AG10803 (cell line): ENCODE results near the gene GMDS.

Experiments
- DNase-seq: peaks from one replicate; pipeline ENCODE4 v3.0.0; 2010; ENCODE audit warnings: low read depth
- H3K4me3 ChIP-seq: 2 replicates; pipeline ENCODE4 v1.5.1; 2011; ENCODE audit warnings: mild to moderate bottlenecking, low read length, control low read depth
- TF ChIP-seq, protein P1 (sequence below): conservative IDR thresholded peaks from 2 replicates; pipeline ENCODE4 v1.5.1; 2011; ENCODE audit warnings: mild to moderate bottlenecking, low read length, control low read depth, inconsistent platforms

Gene GMDS

GRCh38 chr6:2036710-2037023, 208.7 kb downstream of the GMDS start:
- DNase-seq = no peak
- H3K4me3 ChIP-seq = no peak overlapping the region
- TF ChIP-seq, protein P1, sequence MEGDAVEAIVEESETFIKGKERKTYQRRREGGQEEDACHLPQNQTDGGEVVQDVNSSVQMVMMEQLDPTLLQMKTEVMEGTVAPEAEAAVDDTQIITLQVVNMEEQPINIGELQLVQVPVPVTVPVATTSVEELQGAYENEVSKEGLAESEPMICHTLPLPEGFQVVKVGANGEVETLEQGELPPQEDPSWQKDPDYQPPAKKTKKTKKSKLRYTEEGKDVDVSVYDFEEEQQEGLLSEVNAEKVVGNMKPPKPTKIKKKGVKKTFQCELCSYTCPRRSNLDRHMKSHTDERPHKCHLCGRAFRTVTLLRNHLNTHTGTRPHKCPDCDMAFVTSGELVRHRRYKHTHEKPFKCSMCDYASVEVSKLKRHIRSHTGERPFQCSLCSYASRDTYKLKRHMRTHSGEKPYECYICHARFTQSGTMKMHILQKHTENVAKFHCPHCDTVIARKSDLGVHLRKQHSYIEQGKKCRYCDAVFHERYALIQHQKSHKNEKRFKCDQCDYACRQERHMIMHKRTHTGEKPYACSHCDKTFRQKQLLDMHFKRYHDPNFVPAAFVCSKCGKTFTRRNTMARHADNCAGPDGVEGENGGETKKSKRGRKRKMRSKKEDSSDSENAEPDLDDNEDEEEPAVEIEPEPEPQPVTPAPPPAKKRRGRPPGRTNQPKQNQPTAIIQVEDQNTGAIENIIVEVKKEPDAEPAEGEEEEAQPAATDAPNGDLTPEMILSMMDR = no peak

GRCh38 chr6:2035826-2036709, 209.3 kb downstream of the GMDS start:
- no peak for DNase-seq
- TF ChIP-seq, protein P1 = no peak

DNA sequence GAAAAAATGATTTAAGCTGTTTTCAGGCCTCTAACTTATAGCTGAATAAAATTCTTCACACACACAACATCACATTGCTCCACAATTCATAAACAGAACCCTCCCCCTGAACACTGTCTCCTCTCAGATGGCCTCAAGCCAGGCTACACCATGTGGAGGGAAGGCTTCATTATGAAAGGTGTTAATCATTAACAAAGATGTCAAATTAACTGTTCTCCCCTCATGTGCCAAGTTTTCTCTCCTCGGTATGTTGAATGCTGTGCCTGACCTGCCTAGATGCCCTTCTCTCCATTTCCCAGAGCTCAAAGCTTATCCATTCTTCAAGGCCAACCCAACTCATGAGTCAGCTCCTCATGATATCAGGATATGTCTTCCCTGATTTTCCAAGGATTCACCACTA, 210.4 kb downstream of the GMDS start:
- H3K4me3 ChIP-seq = no peak overlapping the region
- DNase-seq = no peak
- TF ChIP-seq, protein P1 = no peak

More at GRCh38 chr6:2035826-2036709, 209.3 kb downstream of the GMDS start:
- no peak overlapping the region for H3K4me3 ChIP-seq

DNA sequence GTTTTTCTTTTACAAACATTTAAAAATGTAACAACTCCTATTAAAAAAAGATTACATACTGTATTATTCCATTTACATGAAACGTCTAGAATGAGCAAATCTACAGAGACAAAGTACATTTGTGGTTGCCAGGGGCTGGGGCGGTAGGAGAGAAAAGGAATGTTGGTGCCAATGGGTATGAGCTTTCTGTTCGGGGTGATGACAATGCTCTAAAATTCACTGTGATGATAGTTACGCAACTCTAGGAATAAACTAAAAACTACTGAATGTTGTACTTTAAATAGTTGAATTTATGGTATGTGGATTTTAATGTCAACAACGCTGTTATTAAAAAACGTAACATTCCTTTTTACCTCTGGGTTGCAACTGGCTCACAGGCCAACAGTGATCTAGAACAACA, 211.1 kb downstream of the GMDS start:
- DNase-seq = no peak
- TF ChIP-seq, protein P1 = no peak
- no peak overlapping the region for H3K4me3 ChIP-seq

GRCh38 chr6:2033544-2033943, 211.9 kb downstream of the GMDS start:
- TF ChIP-seq, protein P1 = no peak
- DNase-seq = no peak
- H3K4me3 ChIP-seq = no peak overlapping the region

DNA sequence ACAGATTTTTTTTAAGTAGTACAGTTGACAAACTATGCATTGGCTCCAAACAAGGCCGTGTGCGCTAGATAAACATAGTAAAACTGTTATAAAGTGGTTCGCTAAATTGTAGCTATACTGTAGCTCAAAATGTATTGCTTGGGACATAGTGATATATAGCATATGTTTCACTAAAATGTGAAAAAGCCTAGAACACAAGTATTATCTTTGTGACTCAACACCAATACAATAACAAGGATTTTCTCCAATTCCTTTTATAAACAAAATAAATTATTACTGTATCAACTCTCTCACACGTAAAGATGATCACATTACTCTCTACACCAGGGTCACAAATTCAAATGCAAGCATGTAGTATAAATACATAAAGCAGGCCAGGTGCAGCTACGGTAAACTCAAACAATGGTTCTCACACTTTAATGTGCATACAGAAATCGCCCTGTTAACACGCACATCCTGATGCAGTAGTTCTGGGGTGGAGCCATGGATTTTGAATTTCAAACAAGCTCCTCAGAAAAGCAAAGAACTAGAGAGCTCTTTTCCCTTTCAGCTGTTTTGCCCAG, 214.6 kb downstream of the GMDS start:
- DNase-seq = no peak
- no peak overlapping the region for H3K4me3 ChIP-seq
- TF ChIP-seq, protein P1 = no peak

GRCh38 chr6:2029952-2030351, 215.5 kb downstream of the GMDS start:
- TF ChIP-seq, protein P1 = no peak
- H3K4me3 ChIP-seq = no peak overlapping the region
- no peak for DNase-seq
